ENCODE results near the gene SLIT1. TPM values are rescaled to one million over a fixed set of nuclear protein-coding genes. Genes with fewer than 3 reads are reported as not detected.

SLIT1 gene
- polyA plus RNA-seq, 1 donor (not counting 4 experiments of a cell fraction or from before 2014, with no cell fraction given) = 0.01 TPM

- no peaks in the 10 kb centered on the region for H3K9me1 ChIP-seq (ENCODE audit: control insufficient read depth, extremely low read depth, insufficient read depth, low read length)
- H3K9ac ChIP-seq (ENCODE audit: control insufficient read depth, extremely low read depth, insufficient read depth, low read length) = no peak overlapping the region
- H3K9me3 ChIP-seq (ENCODE audit: control insufficient read depth, low read depth, low read length) = no peaks in the 10 kb centered on the region
- H3K4me3 ChIP-seq (ENCODE audit: control insufficient read depth in 2 of 3, extremely low read depth in 1 of 3, insufficient read depth in 2 of 3, low read depth in 1 of 3, low read length in 3 of 3) = no peak overlapping the region
- no peak for DNase-seq (ENCODE audit: low read depth, low spot score)
- H4K20me1 ChIP-seq (ENCODE audit: control insufficient read depth, extremely low read depth, insufficient read depth, low read length) = no peaks in the 10 kb centered on the region
- H3K27me3 ChIP-seq (ENCODE audit: control insufficient read depth, extremely low read depth, insufficient read depth, low read length) = no peaks in the 10 kb centered on the region
- no peak overlapping the region for H3K27ac ChIP-seq (ENCODE audit: control insufficient read depth, insufficient read depth, low read length)
- no peaks in the 10 kb centered on the region for H3K79me2 ChIP-seq (ENCODE audit: control insufficient read depth, insufficient read depth, low read length)
- dilution Hi-C loops (cut with MboI; ENCODE audit: extremely low pct_ligation_motif_present, low sequenced_read_pairs) = no loop called here
- H3K4me1 ChIP-seq (ENCODE audit: control insufficient read depth, extremely low read depth, insufficient read depth, low read length) = no peaks in the 10 kb centered on the region
- TF ChIP-seq EZH2 (IDR thresholded peaks at IDR 0.05; ENCODE audit: low read length) = no peak
- TF ChIP-seq CTCF (optimal IDR thresholded peaks at IDR 0.05 in 1 of 3, IDR thresholded peaks at IDR 0.05 in 1 of 3, conservative IDR thresholded peaks at IDR 0.05 in 1 of 3; ENCODE audit: extremely low read depth in 1 of 3, insufficient read depth in 2 of 3, low read length in 3 of 3) = no peak
- no peaks in the 10 kb centered on the region for H3K36me3 ChIP-seq (ENCODE audit: control insufficient read depth in 2 of 2, extremely low read depth in 1 of 2, insufficient read depth in 2 of 2, low read length in 2 of 2)
- H3K4me2 ChIP-seq (ENCODE audit: control insufficient read depth, extremely low read depth, insufficient read depth, low read depth, low read length) = no peak overlapping the region
- H2AFZ ChIP-seq (ENCODE audit: control insufficient read depth, low read length) = no peak overlapping the region
- FAIRE-seq = no peak
Observed at GRCh38 chr10:96999987-97000386, 185.8 kb downstream of the SLIT1 start.

GRCh38 chr10:96999337-96999736 lies 186.4 kb downstream of the SLIT1 start:
- DNase-seq (ENCODE audit: low read depth, low spot score) (no peak), FAIRE-seq (no peak)
- dilution Hi-C loops (cut with MboI; ENCODE audit: extremely low pct_ligation_motif_present, low sequenced_read_pairs) = no loop called here
- Histone ChIP-seq H3K9me3 (ENCODE audit: control insufficient read depth, low read depth, low read length) (no peaks in the 10 kb centered on the region), H3K27ac (ENCODE audit: control insufficient read depth, insufficient read depth, low read length) (no peak overlapping the region), H3K27me3 (ENCODE audit: control insufficient read depth, extremely low read depth, insufficient read depth, low read length) (no peaks in the 10 kb centered on the region), H4K20me1 (ENCODE audit: control insufficient read depth, extremely low read depth, insufficient read depth, low read length) (no peaks in the 10 kb centered on the region), H3K4me2 (ENCODE audit: control insufficient read depth, extremely low read depth, insufficient read depth, low read depth, low read length) (no peak overlapping the region), H3K9me1 (ENCODE audit: control insufficient read depth, extremely low read depth, insufficient read depth, low read length) (no peaks in the 10 kb centered on the region), H3K36me3 (ENCODE audit: control insufficient read depth in 2 of 2, extremely low read depth in 1 of 2, insufficient read depth in 2 of 2, low read length in 2 of 2) (no peaks in the 10 kb centered on the region), H3K4me1 (ENCODE audit: control insufficient read depth, extremely low read depth, insufficient read depth, low read length) (no peaks in the 10 kb centered on the region), H3K79me2 (ENCODE audit: control insufficient read depth, insufficient read depth, low read length) (no peaks in the 10 kb centered on the region), H3K9ac (ENCODE audit: control insufficient read depth, extremely low read depth, insufficient read depth, low read length) (no peak overlapping the region), H3K4me3 (ENCODE audit: control insufficient read depth in 2 of 3, extremely low read depth in 1 of 3, insufficient read depth in 2 of 3, low read depth in 1 of 3, low read length in 3 of 3) (no peak overlapping the region), H2AFZ (ENCODE audit: control insufficient read depth, low read length) (no peak overlapping the region)
- TF ChIP-seq EZH2 (IDR thresholded peaks at IDR 0.05; ENCODE audit: low read length) = no peak
- no peak for TF ChIP-seq CTCF (optimal IDR thresholded peaks at IDR 0.05 in 1 of 3, IDR thresholded peaks at IDR 0.05 in 1 of 3, conservative IDR thresholded peaks at IDR 0.05 in 1 of 3; ENCODE audit: extremely low read depth in 1 of 3, insufficient read depth in 2 of 3, low read length in 3 of 3)

Data from keratinocyte (primary cell).